Measurements from ENCODE around the gene AKAIN1. TPM values are rescaled to one million over a fixed set of nuclear protein-coding genes. Genes with fewer than 3 reads are reported as not detected.

AKAIN1 gene
- total and polyA plus RNA-seq, 2 of the 8 experiments (the other 6 are each of a cell fraction or from before 2014, with no cell fraction given) = not detected

DNA sequence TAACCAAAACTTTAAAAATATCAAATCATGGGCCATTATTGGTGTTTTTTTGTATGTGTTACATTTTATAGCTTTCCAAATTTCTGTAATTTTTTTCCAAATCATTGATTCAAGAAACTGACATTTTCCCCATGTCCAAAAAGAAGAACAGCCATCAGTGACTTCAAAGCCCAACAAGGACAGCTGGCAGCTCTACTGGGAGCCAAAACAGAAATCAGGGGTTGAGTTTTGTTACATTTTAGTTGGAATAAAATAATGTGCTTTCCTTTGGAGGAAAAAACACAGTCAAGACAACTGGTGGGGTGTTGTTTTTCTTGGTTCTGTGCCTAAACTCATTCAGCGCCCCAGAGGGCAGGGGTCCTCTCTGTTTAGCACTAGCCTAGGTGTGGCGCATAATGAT is 23.8 kb downstream of the AKAIN1 start (continued):
- TF ChIP-seq GABPA (IDR thresholded peaks at IDR 0.05; ENCODE audit: borderline replicate concordance, insufficient read depth, low read length) (no peak), TCF12 (IDR thresholded peaks at IDR 0.05; ENCODE audit: low read depth, low read length) (no peak), EZH2 (IDR thresholded peaks at IDR 0.05; ENCODE audit: low read depth, low read length, severe bottlenecking) (no peak)
